ENCODE data around the gene XRCC4.

The XRCC4 gene

GRCh38 chr5:83071286-83072051 is 5.9 kb upstream of the XRCC4 start:
- FAIRE-seq, result no peak

DNA sequence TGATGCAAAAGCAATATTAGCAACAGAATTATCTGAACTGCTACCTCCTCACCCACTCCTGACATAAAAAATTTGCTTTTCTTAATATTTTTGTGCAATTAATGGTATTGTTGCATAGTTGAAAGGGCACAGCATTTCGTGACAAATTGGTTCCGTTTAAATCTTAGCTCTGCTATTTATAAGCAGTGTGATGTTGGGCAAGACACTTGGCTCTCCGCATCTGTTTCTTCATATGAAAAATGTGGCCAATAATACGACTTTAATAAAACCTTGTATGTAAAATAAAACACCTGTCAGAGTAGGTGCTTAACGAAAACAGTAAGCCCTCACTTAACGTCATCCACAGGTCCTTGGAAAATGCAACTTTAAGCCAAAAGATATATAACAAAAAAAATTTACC is 4.4 kb upstream of the XRCC4 start:
- no peak for FAIRE-seq

- FAIRE-seq, result no peak
Observed at GRCh38 chr5:83077662-83078261, 415 bp downstream of the XRCC4 start.

- no peak for FAIRE-seq
Observed at GRCh38 chr5:83082750-83083149, 5.4 kb downstream of the XRCC4 start.

DNA sequence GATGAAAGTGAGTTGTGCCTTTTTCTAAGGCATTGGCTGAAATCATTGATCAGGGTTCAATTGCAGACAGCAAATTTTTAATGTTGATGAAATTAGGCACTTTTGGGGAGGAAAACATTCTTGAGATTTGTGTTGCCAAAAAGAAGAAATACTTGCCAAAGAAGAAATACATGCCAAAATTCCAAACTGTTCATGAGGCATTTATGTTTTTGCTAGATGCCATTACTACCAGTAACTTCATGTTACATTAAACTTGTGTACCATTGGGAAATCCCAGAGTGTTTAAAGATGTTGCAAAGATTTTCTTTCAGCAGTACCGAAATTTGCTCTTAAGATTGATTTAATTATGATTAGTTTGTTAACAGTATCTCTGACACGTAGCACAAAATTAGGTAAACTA is 7.0 kb downstream of the XRCC4 start:
- no peak for FAIRE-seq

DNA sequence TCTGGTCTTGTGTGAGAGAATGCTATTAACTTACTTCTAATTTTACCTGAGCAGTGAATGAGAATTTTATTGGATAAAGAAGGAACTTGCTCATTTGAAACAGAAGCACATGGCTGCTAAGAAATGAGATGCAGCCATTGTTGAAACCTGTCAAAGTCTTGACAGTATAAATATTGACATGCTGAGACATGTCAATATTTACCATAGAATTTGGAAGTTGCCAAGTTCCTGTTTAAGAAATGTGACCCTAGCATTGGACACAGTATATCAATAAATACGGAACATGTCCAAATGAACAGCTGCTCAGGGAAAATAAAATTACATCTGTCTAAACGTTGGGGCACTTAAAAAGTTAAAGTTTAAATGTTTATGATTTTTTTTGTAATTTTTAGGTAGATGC is 7.8 kb downstream of the XRCC4 start:
- FAIRE-seq, result no peak

- no peak for FAIRE-seq
Observed at GRCh38 chr5:83090169-83090568, 12.8 kb downstream of the XRCC4 start.

GRCh38 chr5:83092619-83093018 is 15.3 kb downstream of the XRCC4 start:
- FAIRE-seq, result no peak

- no peak for FAIRE-seq
Observed at GRCh38 chr5:83093692-83094091, 16.3 kb downstream of the XRCC4 start.

GRCh38 chr5:83095163-83095956 is 18.0 kb downstream of the XRCC4 start:
- FAIRE-seq, result no peak

- FAIRE-seq, result no peak
Observed at GRCh38 chr5:83095957-83096539, 18.7 kb downstream of the XRCC4 start.

- no peak for FAIRE-seq
Observed at GRCh38 chr5:83096660-83097339, 19.5 kb downstream of the XRCC4 start.

DNA sequence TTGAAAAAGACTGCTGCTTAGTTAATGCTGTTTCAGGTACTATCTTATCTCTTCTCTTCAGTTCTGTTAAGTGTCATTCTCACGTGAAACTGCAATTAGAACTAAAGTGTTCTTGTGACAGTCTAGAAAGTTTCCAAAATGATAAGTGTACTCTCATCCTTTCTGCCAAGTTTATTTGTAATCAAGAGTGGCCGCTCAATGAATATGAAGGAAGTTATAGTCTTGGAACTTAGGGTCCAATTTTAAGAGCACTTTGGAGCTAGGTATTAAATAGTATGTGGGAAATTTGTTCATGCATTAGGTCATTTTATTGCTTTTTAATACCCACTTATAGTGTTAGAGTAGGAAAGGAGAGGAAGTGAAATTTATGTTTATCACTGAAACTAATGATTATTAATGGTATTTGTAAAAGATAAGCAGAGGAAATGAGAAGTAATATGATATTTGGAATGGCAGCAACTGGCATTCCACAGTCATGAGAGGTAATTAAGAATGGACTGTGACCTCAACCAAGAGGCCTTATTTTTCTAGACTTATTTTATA is 20.4 kb downstream of the XRCC4 start:
- no peak for FAIRE-seq

DNA sequence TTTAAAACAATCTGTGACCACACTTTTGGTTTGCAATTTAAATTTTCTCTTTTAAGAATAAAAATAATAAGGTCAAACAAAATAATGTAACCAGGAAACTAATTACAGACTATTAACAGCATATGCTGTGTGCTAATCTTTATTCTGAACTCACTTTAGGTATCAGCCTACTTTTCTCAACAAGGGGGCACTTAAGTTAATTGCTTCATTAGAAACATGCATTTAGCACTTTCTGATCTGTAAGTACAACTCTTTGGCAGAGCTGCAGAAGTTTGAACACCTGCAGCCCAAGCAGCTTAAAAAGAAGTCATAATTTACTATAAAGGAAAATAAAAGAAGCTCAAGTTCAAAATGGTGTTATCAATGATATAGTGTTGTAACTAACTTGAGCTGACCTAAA is 21.7 kb downstream of the XRCC4 start:
- no peak for FAIRE-seq

DNA sequence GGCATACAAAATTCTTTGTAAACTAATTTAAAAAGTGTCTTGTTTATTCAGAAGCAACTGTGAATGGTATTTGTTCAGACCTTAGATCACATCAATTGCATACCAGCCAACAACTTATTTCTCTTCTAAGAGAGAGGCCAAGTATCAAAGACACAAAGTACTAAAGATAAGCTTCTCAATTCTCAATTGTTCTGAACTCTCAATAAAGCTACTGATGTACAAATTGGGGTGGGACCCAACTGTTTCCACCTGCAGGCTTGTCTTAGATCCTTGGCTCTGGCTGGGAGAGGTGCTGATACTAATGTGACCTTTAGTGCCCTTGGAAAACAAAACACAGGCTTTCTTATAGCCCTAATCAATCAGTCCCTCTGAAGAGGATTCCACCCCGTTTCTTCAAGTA is 22.1 kb downstream of the XRCC4 start:
- FAIRE-seq, result no peak

- no peak for FAIRE-seq
Observed at GRCh38 chr5:83101514-83101913, 24.2 kb downstream of the XRCC4 start.

DNA sequence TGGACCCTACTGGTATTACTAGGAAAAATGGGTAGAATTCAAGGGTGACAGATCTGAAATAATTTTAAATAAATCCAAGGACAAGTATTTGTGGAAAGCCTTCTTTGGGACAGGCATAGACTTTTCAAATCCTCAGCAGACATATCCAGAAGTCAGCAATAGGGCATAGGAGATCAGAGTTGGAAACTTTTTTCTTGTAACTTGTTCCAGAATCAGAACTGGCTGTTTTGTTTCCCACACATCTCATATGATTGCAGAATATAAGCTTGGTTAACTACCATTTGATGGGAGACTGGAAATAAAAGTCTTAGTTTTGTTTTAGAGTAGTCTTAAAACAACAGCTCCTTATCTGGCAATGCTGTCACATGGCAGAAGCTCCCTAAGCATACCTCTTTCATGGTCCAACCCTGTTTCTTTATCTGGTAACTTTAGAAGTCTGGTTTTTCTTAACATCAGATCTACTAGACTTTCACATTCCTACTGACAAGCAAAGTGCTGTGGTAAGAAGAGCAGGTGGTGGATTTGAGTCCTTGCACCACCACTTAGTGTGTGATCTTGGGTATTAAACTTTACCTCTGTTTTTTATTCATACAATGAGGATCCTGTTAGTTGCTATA is 25.1 kb downstream of the XRCC4 start:
- no peak for FAIRE-seq

DNA sequence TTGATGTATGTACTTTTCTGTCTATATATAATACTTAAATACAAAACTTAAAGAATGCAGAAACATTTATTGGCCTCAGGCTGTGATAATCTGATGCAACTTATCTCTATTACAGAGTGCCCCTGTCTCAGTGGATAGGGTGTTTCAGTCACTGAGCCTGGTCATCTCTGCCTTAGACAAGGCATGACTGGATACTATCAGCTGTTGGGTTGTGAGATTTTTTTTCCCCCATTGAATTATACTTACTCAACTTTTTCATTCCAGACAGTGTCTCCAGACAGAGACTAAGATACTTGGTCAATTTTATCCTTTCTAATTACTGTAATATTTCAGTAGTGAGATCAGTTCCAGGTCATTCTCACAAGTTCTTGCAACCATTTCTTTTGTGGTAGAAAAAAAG is 26.7 kb downstream of the XRCC4 start:
- no peak for FAIRE-seq

- no peak for FAIRE-seq
Observed at GRCh38 chr5:83107692-83108420, 30.5 kb downstream of the XRCC4 start.

GRCh38 chr5:83109380-83109779 is 32.0 kb downstream of the XRCC4 start:
- FAIRE-seq, result no peak

- FAIRE-seq, result no peak
Observed at GRCh38 chr5:83115816-83116215, 38.5 kb downstream of the XRCC4 start.
